HepG2 (cell line): Measurements from ENCODE around the gene SCARB2.

Experiments
- ATF2 ChIP-seq: sonication (generic); formaldehyde crosslinking; IDR thresholded peaks from 2 replicates; pipeline ENCODE4 v1.4.0; 2020; ENCODE audit warnings: missing genetic modification reagents
- CTCF ChIP-seq: sonication (generic); formaldehyde crosslinking; IDR thresholded peaks from 2 replicates; pipeline ENCODE4 v1.5.0; 2020; ENCODE audit warnings: mild to moderate bottlenecking, missing genetic modification reagents, moderate library complexity
- KDM5B ChIP-seq: sonication (generic); formaldehyde crosslinking; IDR thresholded peaks from 2 replicates; pipeline ENCODE4 v1.4.0; 2020; ENCODE audit warnings: missing genetic modification reagents, mild to moderate bottlenecking, borderline replicate concordance
- NFKB2 ChIP-seq: sonication (generic); formaldehyde crosslinking; IDR thresholded peaks from 2 replicates; pipeline ENCODE4 v1.4.0; 2020; ENCODE audit warnings: missing genetic modification reagents, borderline replicate concordance
- TCF7L2 ChIP-seq: IDR thresholded peaks from 2 replicates; pipeline ENCODE4 v1.6.1; 2011; ENCODE audit warnings: mild to moderate bottlenecking, low read depth, low read length, moderate library complexity
- ZBTB42 ChIP-seq: sonication (generic); formaldehyde crosslinking; IDR thresholded peaks from 2 replicates; pipeline ENCODE4 v1.5.0; 2020; ENCODE audit warnings: mild to moderate bottlenecking, missing genetic modification reagents
- ZNF24 ChIP-seq: fragments of 450-650 bp; IDR thresholded peaks from 2 replicates; pipeline ENCODE4 v1.6.1; 2017; ENCODE audit warnings: antibody characterized with exemption, mild to moderate bottlenecking
- ZNF30 ChIP-seq: sonication (generic); formaldehyde crosslinking; IDR thresholded peaks from 2 replicates; pipeline ENCODE4 v1.5.0; 2020; ENCODE audit warnings: mild to moderate bottlenecking, missing genetic modification reagents

- TF ChIP-seq ZNF30 (CRISPR knock-in tag) (no peak), CTCF (no peak), KDM5B (CRISPR knock-in tag) (no peak), ATF2 (no peak), ZBTB42 (CRISPR knock-in tag) (no peak), NFKB2 (no peak), ZNF24 (no peak), TCF7L2 (no peak)
These were observed 2.9 kb upstream of the SCARB2 start for GRCh38 chr4:76216524-76216923.
